ENCODE measurements around the gene MPRIP.

The MPRIP gene

GRCh38 chr17:17088086-17088485, 45.8 kb downstream of the MPRIP start:
- no peak for TF ChIP-seq CTCF (IDR thresholded peaks at IDR 0.05; ENCODE audit: low read depth, low read length, missing control alignments)
- H3K4me3 ChIP-seq (ENCODE audit: low read depth, low read length): no peak overlapping the region
- in situ Hi-C loops (cut with HindIII; ENCODE audit: low sequenced_read_pairs): loop anchor here (25.0 kb wide), 1 partner anchor 201 kb away; no protein-coding TSS in a partner anchor
- DNase-seq (ENCODE audit: low read depth): no peak

GRCh38 chr17:17088541-17089525, 46.6 kb downstream of the MPRIP start:
- no peak for TF ChIP-seq CTCF (IDR thresholded peaks at IDR 0.05; ENCODE audit: low read depth, low read length, missing control alignments)

GRCh38 chr17:17089796-17090641, 47.8 kb downstream of the MPRIP start:
- no peak for TF ChIP-seq CTCF (IDR thresholded peaks at IDR 0.05; ENCODE audit: low read depth, low read length, missing control alignments)
- no peak for DNase-seq (ENCODE audit: low read depth)
- in situ Hi-C loops (cut with HindIII; ENCODE audit: low sequenced_read_pairs): loop anchor here (25.0 kb wide), 1 partner anchor 203 kb away; no protein-coding TSS in a partner anchor
- no peak overlapping the region for H3K4me3 ChIP-seq (ENCODE audit: low read depth, low read length)

More at GRCh38 chr17:17088541-17089525, 46.6 kb downstream of the MPRIP start:
- H3K4me3 ChIP-seq (ENCODE audit: low read depth, low read length): no peak overlapping the region
- in situ Hi-C loops (cut with HindIII; ENCODE audit: low sequenced_read_pairs): loop anchor here (25.0 kb wide), 1 partner anchor 202 kb away; no protein-coding TSS in a partner anchor
- no peak for DNase-seq (ENCODE audit: low read depth)

GRCh38 chr17:17090642-17091103, 48.4 kb downstream of the MPRIP start:
- no peak overlapping the region for H3K4me3 ChIP-seq (ENCODE audit: low read depth, low read length)
- no peak for DNase-seq (ENCODE audit: low read depth)
- no peak for TF ChIP-seq CTCF (IDR thresholded peaks at IDR 0.05; ENCODE audit: low read depth, low read length, missing control alignments)
- in situ Hi-C loops (cut with HindIII; ENCODE audit: low sequenced_read_pairs): loop anchor here (25.0 kb wide), 1 partner anchor 203 kb away; no protein-coding TSS in a partner anchor

GRCh38 chr17:17091276-17091675, 49.0 kb downstream of the MPRIP start:
- in situ Hi-C loops (cut with HindIII; ENCODE audit: low sequenced_read_pairs): loop anchor here (25.0 kb wide), 1 partner anchor 204 kb away; no protein-coding TSS in a partner anchor
- no peak for TF ChIP-seq CTCF (IDR thresholded peaks at IDR 0.05; ENCODE audit: low read depth, low read length, missing control alignments)
- no peak overlapping the region for H3K4me3 ChIP-seq (ENCODE audit: low read depth, low read length)
- DNase-seq (ENCODE audit: low read depth): no peak

Measured in astrocyte of the cerebellum (primary cell).